GM19240 (cell line): ENCODE data around the gene IPP.
"Not testable (repeated sequence)": the region's sequence is repeated elsewhere in the genome, so short reads cannot be mapped to it uniquely, and the experiment has no call there.

Source experiments
- DNase-seq: peaks from one replicate; pipeline ENCODE4 v3.0.0; 2011; ENCODE audit warnings: low spot score; ENCODE audit not compliant: insufficient read length

Gene IPP

DNA sequence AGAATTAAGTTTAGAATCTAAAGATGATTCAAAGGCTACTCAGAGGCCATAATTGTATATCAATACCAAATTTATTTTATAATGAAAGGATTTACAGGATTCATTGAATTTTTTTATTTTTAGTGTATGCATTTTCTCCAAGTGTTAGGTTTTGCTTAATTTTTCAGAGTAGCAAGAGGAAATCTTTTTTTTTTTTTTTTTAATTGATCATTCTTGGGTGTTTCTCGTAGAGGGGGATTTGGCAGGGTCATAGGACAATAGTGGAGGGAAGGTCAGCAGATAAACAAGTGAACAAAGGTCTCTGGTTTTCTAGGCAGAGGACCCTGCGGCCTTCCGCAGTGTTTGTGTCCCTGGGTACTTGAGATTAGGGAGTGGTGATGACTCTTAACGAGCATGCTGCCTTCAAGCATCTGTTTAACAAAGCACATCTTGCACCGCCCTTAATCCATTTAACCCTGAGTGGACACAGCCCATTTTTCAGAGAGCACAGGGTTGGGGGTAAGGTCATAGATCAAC, 10.8 kb downstream of the IPP start:
- DNase-seq, result not testable (repeated sequence)

DNA sequence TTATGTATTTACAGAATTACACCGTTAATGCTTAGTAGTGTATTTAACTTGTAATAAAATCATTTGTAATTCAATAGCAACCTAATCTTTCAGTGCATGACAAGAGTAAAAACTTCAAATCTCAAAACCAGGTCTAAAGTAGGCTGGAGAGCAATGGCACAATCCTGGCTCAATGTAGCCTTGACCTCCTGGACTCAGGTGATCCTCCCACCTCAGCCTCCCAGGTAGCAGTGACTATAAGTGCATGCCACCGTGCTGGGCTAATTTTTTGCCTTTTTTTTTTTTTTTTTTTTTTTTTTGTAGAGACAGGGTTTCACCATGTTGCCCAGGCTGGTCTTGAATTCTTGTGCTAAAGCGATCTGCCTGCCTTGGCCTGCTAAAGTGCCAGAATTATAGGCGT, 11.3 kb downstream of the IPP start:
- DNase-seq, result no peak

DNA sequence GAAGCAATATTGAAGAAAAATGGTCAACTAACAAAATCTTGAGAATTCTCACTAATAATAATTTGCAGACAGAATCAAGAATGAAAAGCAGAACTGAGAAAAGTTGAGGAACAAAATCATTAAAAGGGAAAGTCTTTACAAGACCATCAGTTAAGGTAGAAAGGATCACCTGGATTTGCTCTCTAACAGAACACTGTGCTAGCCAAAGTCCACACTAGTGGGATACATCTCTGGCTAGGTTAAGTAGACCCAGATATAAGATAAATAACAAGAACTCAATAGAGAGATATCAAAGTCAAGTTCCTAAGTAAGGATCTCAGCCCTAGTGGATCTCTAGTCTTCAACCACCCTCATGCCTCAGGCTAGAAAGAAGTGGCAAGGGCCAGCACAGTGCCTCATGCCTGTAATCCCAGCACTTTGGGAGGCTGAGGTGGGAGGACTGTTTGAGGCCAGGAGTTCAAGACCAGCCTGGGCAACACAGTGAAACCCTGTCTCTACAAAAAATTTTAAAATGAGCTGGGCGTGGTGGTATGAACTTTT, 19.6 kb downstream of the IPP start:
- DNase-seq, result no peak

DNA sequence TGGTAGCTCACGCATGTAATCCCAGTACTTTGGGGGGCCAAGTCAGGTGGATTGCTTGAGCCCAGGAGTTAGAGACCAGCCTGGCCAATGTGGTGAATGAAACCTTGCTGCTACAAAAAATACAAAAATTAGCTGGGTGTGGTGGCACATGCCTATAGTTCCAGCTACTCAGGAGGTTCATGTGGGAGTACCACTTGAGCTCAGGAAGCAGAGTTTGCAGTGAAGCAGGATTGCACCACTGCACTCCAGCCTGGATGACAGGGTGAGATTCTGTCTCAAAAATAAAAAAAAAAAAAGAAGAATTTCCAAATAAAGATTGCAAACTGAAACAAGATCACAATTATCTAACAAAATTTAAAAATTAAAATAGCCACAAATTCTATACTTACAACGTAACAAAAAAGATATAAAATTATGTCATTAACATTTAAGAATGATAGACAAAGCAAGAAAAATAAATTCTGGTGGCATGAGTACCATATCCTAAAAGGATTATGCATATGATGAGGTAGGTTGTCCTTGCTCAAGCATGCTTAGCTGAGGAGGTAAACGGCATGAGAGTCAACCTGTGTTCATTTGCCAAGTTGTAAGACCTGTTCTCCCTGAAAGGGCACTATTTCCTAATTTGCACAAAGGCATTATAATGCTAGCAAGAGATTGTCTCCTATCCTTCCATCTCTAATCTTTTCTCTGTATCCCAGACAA, 20.2 kb downstream of the IPP start:
- no peak for DNase-seq

DNA sequence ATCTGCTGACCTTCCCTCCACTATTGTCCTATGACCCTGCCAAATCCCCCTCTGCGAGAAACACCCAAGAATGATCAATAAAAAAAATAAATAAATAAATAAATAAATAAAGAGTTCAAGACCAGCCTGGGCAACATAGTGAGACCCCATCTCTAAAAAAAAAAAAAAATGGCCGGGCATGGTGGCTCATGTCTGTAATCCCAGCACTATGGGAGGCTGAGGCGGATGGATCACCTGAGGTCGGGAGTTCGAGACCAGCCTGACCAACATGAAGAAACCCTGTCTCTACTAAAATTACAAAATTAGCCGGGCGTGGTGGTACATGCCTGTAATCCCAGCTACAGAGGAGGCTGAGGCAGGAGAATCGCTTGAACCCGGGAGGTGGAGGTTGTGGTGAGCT, 24.4 kb downstream of the IPP start:
- not testable (repeated sequence) for DNase-seq

DNA sequence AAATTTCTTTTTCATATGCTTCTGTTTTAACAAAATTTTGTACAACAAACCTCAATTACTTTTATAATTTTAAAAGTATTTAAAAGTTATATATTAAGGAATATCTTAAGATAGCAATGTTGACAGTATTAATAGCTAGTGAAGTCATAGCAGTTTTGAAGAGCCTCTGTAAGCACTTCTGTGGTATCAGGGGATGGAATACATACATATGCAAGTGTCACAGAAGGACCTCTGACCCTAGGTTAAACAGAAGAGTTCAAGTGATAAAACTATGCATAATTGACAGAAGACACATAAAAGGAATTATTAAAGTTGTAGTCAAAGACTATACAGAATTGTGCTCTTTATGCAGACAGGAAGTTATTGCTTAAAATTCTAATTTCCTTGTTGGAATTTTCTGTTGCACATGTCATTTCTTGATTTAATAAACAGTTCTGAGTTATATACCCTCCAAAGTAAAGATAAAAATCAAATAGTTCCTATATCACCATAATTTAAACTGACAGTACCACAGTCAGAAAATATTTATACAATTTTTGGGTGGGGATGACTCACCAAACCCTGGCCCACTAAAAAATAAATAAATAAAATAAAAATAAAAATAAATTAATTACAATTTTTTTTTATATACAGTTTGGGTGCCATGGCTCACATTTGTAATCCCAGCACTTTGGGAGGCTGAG, 27.1 kb downstream of the IPP start:
- no peak for DNase-seq

DNA sequence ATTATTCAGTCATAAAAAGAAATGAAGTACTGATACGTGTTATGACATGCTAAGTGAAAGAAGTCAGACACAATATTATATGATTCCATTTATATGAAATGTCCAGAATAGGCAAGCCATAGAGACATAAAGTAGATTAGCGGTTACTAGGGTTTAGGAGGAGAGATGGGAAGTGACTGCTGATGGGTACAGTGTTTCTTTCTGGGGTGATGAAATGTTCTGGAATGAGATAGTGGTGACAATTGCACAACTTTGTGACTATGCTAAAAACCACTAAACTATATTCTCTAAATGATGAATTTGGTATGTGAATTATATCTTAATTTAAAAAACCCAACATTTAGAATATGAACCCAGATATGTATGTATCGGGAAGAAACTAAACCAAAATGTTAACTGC, 27.6 kb downstream of the IPP start:
- DNase-seq, result no peak

DNA sequence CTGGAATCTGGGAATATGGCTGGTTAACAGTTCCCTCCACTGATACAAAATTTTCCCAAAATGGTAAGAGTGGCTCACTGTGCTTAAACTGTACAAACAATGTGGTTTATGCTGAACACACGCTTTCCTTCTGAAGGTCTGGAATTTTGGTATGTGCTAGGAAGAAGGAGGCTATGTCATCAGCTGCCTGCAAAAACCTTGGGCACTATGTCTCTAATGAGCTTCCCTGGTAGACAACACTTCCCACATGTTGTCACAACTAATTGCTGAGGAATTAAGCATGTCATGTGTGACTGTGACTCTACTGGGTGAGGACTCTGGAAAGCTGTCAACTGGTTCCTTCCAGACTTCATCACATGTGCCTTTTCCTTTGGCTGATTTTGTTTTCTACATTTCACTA, 29.2 kb downstream of the IPP start:
- no peak for DNase-seq

DNA sequence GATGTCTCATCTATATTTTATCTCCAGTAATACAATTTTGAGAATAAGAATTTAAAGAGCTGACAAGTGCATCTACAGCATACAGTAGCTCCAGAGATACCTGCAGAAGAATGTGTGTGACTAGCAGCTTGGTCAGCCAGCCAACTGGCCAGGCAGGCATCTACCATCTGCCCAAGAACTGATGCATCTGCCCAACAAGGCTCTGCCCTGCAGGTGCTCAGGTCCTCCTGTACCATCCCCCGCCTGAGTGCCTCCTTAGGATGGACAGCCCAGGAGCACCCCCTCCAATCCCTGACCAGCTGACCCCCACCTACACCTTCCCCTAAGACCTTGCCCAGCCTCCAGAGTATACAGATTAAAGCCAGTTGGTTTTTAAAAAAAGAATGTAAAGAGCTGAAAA, 32.2 kb downstream of the IPP start:
- DNase-seq, result no peak

DNA sequence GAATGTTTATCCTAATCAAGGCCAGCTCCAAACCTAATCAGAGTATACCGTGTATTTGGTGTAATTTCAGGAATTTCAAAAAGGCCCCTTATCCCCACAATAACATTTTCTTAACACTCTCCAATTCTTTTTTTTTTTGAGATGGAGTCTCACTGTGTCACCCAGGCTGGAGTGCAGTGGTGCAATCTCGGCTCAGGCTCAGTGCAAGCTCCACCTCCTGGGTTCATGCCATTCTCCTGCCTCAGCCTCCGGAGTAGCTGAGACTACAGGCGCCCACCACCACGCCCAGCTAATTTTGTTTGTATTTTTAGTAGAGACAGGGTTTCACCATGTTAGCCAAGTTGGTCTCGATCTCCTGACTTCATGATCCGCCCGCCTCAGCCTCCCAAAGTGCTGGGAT, 33.1 kb downstream of the IPP start:
- not testable (repeated sequence) for DNase-seq

DNA sequence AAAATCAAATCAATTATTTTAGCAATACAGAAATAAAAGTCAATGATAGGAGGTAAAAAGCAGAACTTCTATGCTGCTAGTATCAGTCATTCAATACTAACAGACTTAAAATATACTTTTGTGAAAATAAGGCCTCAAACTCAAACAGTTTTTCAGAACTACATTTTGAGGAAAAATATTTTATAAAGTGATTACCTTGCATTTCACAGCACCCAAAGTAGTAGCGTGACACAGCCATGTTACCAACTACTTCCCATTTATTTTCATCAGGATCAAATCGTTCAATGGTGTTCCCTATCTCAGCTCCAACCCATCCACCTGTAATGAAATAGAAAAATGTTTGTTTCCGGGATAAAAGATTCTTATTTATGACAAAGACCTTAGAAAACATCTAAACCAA, 33.8 kb downstream of the IPP start:
- DNase-seq, result no peak

DNA sequence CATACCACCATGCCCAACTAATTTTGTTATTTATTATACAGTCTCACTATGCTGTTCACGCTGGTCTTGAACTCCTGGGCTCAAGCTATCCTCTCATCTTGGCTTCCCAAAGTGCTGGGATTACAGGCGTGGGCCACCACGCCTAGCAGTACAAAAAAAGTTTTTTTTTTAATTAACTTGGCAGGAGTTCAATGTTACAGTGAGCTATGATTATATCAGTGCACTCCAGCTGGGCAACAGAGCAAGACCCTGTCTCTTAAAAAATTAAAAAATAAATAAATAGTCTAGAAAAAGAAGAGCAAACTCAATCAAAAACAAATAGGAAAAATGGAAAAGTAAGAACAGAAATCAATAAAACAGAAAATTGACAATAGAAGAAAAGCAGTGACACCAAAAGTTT, 36.7 kb downstream of the IPP start:
- no peak for DNase-seq

DNA sequence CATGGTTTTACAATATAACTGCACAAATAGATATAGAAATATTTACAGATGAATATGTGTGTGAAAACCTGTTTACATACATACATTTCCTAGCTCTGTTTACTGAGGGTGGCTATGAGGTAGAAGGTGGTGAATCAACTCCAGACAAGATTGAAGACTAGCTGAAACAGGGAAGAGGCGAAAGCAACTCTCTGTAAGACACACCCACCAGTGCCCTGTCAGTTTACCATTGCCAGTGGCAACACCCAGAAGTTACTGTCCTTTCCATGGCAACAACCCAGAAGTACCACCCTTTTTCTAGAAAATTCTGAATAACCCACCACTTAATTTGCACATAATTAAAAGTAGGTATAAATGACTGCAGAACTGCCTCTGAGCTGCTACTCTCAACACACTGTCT, 45.8 kb downstream of the IPP start:
- DNase-seq, result no peak

DNA sequence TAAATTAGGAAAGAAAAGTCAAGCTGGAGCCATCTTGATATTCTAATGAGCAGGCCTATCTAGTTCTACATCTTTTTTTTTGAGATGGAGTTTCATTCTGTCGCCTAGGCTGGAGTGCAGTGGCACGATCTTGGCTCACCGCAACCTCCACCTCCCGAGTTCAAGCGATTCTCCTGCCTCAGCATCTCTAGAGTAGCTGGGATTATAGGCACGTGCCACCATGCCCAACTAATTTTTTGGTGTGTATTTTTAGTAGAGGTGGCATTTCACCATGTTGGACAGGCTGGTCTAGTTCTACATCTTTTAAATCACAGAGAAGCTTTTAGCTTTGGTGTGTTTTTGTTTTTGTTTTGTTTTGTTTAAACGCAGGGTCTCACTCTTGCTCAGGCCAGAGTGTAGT, 55.6 kb downstream of the IPP start:
- no peak for DNase-seq

DNA sequence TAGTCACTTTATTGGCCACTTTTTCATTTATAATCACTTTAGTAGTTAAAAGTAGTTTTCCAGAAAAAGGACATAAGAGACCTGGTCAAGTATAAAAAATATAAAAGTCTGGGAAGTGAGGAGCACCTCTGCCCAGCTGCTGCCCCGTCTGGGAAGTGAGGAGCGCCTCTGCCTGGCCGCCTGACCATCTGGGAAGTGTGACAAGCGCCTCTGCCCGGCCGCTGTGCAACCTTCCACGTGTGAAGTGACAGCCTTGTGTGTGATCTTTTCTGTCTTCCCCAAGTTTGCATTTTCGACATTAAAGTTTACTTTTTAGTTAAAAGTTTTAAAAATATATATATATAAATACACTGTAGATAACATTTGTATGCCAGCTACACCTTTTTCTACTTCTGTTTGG, 56.6 kb downstream of the IPP start:
- not testable (repeated sequence) for DNase-seq

DNA sequence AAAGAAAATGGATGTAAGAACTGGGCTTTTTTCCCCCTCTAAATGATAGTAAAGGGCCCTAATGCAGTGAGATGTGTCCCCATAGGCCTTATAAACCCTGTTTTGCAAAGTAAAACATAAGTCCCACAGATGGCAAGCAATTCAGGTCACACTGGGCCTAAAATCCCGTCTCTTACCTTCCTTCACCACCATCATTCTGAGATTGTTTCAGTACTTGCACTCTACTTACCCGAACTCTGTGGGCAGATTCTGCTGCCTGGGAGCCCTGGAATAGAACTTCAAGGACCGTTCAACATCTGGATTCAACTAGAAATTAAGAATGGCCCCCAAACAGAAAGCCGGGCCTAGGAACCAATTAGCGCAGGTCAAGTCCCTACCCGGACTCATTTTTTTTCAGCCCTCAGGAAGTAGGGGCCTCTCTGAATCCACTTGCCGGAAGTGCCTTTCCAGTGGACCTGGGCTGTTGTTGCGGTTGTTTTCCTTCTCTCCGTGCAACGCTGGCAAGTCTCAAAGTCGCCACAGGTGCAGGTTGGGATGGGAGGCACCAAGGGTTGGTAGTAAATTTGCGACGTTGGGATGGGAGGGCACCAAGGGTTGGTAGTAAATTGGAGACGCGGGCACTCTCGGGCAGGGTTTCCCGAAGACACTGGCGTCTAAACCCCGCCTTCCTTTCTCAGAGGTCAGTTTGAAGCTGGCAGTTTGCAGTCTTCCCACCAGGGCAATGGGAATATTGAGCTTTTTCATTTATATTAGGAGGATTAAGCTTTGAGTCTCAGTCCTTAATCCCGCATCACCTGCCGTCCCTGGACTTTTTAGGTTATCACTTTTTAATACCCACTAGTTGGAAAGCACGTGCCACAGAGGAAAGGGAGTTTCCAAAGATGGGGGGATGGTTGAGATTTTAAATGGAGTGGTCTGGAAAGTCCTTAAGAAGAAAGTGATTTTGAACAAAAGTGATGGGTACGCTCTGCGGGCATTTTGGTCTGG, 62.4 kb downstream of the IPP start, which contains the start of gene TMEM69:
Gene TMEM69, plus strand, starts transcription at position 428 of the 987 bp plus-strand sequence. CDS start 2,888 bp downstream, outside the sequence.
- peak; percentile 47 for DNase-seq

DNA sequence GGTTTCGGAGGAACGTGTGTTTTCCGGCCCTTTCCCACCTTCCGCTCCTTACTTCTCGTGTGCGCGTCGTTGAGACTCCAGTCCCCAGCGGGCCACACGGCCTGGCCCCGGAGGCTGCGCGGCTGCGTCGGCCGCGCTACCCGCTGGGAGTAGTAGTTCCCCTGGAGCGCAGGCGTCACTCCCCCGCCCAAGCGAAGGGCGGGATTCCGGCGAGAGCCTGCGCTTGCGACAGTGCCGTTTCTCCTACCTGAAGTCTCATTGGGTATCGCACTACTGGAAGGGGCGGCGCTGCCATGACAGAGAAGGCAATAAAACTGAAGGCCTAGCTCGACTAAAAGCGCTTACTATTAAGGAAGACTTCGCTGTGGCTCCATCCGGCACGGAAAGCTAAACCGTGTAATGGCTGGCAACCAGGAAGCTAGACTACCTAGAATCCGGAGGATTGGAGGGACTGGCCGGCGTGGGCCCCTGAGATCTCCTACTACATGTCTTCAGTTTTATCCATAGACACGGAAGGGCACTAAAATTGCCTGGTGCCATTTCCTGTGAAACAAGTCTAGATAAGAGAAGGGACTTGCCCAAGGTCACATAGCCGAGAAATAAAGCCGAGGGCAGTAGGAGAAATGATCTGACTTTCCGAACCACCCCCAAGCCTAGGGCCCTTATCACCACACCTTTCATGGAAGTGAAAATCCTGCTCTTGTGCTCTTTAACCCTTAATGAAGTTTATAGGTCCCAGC, 63.3 kb downstream of the IPP start:
- peak; percentile 69 for DNase-seq

DNA sequence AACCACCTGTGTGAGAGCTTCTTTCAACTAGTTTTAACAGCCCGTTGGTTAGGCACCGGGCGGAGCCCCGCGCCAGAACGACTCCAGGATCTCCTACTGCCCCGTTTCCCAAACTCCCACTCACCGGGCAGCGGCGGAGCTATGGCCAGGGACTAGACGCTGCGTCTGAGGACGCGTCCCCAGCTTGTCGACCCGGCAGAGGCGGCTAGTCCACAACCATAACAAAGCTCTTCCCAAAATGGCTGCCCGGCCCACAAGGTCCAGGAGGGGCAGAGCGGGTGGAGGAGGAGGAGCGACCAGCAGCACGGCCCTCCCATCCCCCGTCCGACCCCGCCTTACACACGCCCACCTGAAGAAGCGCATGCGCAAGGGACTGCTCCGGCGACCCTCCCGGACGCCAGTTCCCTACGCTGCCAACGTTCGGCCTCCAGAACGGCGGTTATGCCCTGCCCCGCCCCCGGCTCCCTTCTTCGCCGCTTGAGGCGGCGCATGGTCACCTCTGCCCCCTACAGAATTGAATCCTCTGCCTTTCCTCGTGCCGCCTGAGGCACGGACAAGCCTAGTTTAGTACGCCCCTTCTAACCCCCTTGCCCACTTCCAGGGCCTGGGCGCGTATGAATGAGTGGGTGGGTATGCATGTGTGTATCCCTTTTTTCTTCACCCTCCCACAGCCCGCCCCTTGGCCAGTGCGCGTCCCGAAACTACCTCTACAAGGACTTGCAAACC, 64.0 kb downstream of the IPP start, which contains the start of gene GPBP1L1:
Gene GPBP1L1, minus strand, starts transcription at position 246 of the 726 bp plus-strand sequence. CDS start 27,446 bp downstream, outside the sequence.
- DNase-seq, result peak; percentile 71

DNA sequence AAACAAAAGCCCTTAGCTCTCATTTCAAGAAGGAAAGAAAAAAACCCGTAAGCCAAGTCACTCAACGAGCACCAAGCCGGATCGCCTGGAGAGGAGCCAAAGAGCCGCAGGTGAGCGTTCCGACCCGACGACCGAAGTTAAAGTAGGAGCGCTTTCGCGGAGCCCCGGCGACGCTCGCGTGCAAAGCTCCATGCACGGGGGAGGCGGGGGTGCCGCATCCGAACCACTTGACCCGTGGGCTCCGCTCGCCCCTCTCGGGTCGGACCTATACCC, 64.5 kb downstream of the IPP start:
- peak; percentile 6 for DNase-seq
